Measurements from ENCODE around the gene MRPS18A. TPM values are rescaled to one million over a fixed set of nuclear protein-coding genes. Genes with fewer than 3 reads are reported as not detected.

Gene MRPS18A
- total and polyA plus RNA-seq, 2 of the 13 experiments (the other 11 are each of a cell fraction or from before 2014, with no cell fraction given): 87.8 to 89.1 TPM

- TF ChIP-seq SOX6 (IDR thresholded peaks at IDR 0.05) (no peak), SOX6 (CRISPR knock-in tag; IDR thresholded peaks at IDR 0.05) (peak; percentile 85), ATF4 (CRISPR knock-in tag; IDR thresholded peaks at IDR 0.05) (0 out of 4 replicates have a peak, but pooled peaks of 1 of the 2 experiments have one; percentile 28), HCFC1 (IDR thresholded peaks at IDR 0.05; ENCODE audit: low read depth, low read length) (no peak), ZNF276 (CRISPR knock-in tag; IDR thresholded peaks at IDR 0.05; ENCODE audit: low read depth) (0 out of 2 replicates have a peak, but pooled peaks have one; percentile 39), ZNF788 (CRISPR knock-in tag; IDR thresholded peaks at IDR 0.05; ENCODE audit: borderline replicate concordance) (0 out of 2 replicates have a peak, but pooled peaks have one; percentile 29), ZNF547 (CRISPR knock-in tag; IDR thresholded peaks at IDR 0.05) (0 out of 2 replicates have a peak, but pooled peaks have one; percentile 9), CEBPG (CRISPR knock-in tag; IDR thresholded peaks at IDR 0.05) (peak; percentile 60; the same call in 1 of the 2 replicates), GATAD2A (CRISPR knock-in tag; IDR thresholded peaks at IDR 0.05) (peak; percentile 38), GLI4 (CRISPR knock-in tag; IDR thresholded peaks at IDR 0.05; ENCODE audit: borderline replicate concordance) (no peak), ZEB1 (IDR thresholded peaks at IDR 0.05; ENCODE audit: insufficient replicate concordance, low read depth) (peak; percentile 91), ZNF687 (CRISPR knock-in tag; IDR thresholded peaks at IDR 0.05) (peak; percentile 37), NR0B2 (CRISPR knock-in tag; IDR thresholded peaks at IDR 0.05) (no peak), TBX2 (CRISPR knock-in tag; IDR thresholded peaks at IDR 0.05; ENCODE audit: borderline replicate concordance) (0 out of 2 replicates have a peak, but pooled peaks have one; percentile 30), SP4 (CRISPR knock-in tag; IDR thresholded peaks at IDR 0.05) (0 out of 2 replicates have a peak, but pooled peaks have one; percentile 15), ZNF768 (CRISPR knock-in tag; IDR thresholded peaks at IDR 0.05) (no peak), ARID5B (CRISPR knock-in tag; IDR thresholded peaks at IDR 0.05) (peak; percentile 35; the same call in 1 of the 2 replicates)
Observed at GRCh38 chr6:43695215-43695966, 7.8 kb upstream of the MRPS18A start (continued).

Measured in HepG2 (cell line).